CD4-positive, alpha-beta T cell (primary cell): ENCODE data around the gene BEND5. TPM values are rescaled to one million over a fixed set of nuclear protein-coding genes. Genes with fewer than 3 reads are reported as not detected.

ENCODE experiments used
- ATAC-seq: fragments of 200-7000 bp; cut with Tn5 transposase; one replicate; pipeline ENCODE4 v1.10.0; 2022; ENCODE audit warnings: mild to moderate bottlenecking; ENCODE audit not compliant: poor library complexity
- CTCF ChIA-PET: fragments of 350-600 bp; sonication (Branson Sonifier 250); formaldehyde crosslinking; loops from one replicate; lab custom pipeline; 2021; ENCODE audit warnings: antibody characterized with exemption, inconsistent platforms; lab: Charles Lee
- POLR2A ChIA-PET: fragments of 350-600 bp; sonication (Branson Sonifier 250); formaldehyde crosslinking; loops from one replicate; lab custom pipeline; 2021; ENCODE audit warnings: antibody characterized with exemption, inconsistent platforms; lab: Charles Lee
- DNase-seq, 14 experiments: peaks; one replicate each; pipeline ENCODE4 v3.0.0-alpha.2; 2013 to 2020; ENCODE audit warnings: mixed read lengths in 2 of 14
- H3K27ac ChIP-seq, 2 donors: one replicate each; pipeline versions ENCODE4 v1.5.1 to v1.7.0; 2013; ENCODE audit warnings: low read length in 2 of 2, low read depth in 1 of 2, mild to moderate bottlenecking in 1 of 2
- H3K27me3 ChIP-seq, 2 experiments: 1 replicate in 1 of 2; 2 replicates in 1 of 2; pipeline versions ENCODE4 v1.6.1 to v1.7.0; 2013; ENCODE audit warnings: low read length in 2 of 2, control low read depth in 1 of 2, mild to moderate bottlenecking in 1 of 2, moderate library complexity in 1 of 2; ENCODE audit not compliant: insufficient read depth in 2 of 2, control insufficient read depth in 1 of 2
- H3K36me3 ChIP-seq: one replicate; pipeline ENCODE4 v1.6.1; 2013; ENCODE audit warnings: low read length, control low read depth; ENCODE audit not compliant: insufficient read depth
- H3K4me1 ChIP-seq: one replicate; pipeline ENCODE4 v1.6.1; 2013; ENCODE audit warnings: low read length, control low read depth; ENCODE audit not compliant: insufficient read depth
- H3K4me3 ChIP-seq: one replicate; pipeline ENCODE4 v1.5.1; 2013; ENCODE audit warnings: mild to moderate bottlenecking, low read length, moderate library complexity
- H3K9me3 ChIP-seq, 2 experiments: 1 replicate in 1 of 2; 2 replicates in 1 of 2; pipeline versions ENCODE4 v1.6.1 to v1.7.0; 2013; ENCODE audit warnings: low read length in 2 of 2, mild to moderate bottlenecking in 2 of 2, control low read depth in 1 of 2, moderate library complexity in 1 of 2; ENCODE audit not compliant: control insufficient read depth in 1 of 2, insufficient read depth in 1 of 2
- H3K27ac Mint-ChIP-seq: one replicate; pipeline ENCODE4 v1.8.0; 2020; ENCODE audit warnings: mixed read lengths
- H3K27me3 Mint-ChIP-seq: one replicate; pipeline ENCODE4 v1.8.0; 2021; ENCODE audit warnings: mixed read lengths
- H3K36me3 Mint-ChIP-seq: one replicate; pipeline ENCODE4 v1.8.0; 2021; ENCODE audit warnings: low read depth, mixed read lengths
- H3K4me1 Mint-ChIP-seq: one replicate; pipeline ENCODE4 v1.8.0; 2021; ENCODE audit warnings: low read depth, mixed read lengths
- H3K4me3 Mint-ChIP-seq: one replicate; pipeline ENCODE4 v1.8.0; 2020; ENCODE audit warnings: mild to moderate bottlenecking, mixed read lengths
- H3K9me3 Mint-ChIP-seq: one replicate; pipeline ENCODE4 v1.8.0; 2020; ENCODE audit warnings: mixed read lengths
- intact Hi-C, 2 experiments: fragments of 100-400 bp; cut with DNase I in 1 of 2; cut with micrococcal nuclease in 1 of 2; formaldehyde crosslinking; loops; one replicate each; pipeline versions ENCODE4 v1.15.1 to v1.9.0; 2023 to 2025; cut with DNase I, micrococcal nuclease
- total RNA-seq, 174 experiments: library from RNA in 2 of 174; stranded (reverse) in 2 of 174; gene quantifications; one replicate each; pipeline ENCODE4 v1.2.3 and lab custom pipeline; 2021 to 2026
- TF ChIP-seq, protein P1 (sequence below): fragments of 200-600 bp; IDR thresholded peaks from one replicate; pipeline ENCODE4 v1.8.0; 2022; ENCODE audit warnings: antibody characterized with exemption, mild to moderate bottlenecking

BEND5 gene
- total RNA-seq, 2 experiments from 2014 or later, result 5.6 to 5.7 TPM

DNA sequence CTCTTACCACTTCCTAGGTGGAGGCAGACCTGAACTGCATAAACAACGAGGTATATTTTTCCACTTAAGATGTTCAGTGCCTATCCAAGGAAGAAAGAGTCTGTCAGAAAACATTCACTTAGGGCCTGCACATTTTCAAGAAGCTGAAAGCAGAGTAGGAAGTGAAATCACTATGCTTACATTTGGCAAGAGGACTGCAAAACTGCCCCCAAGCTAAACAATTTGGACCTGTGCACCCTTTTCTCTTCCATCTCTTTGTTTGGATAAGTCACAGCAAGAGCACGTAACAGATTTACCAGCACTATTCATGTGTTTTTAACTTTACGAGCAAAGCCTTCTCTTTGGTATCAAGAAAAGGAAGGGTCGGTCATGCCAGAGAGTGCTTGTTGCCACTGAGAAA is 13.2 kb upstream of the BEND5 start:
- Histone ChIP-seq H3K4me3 (no peak overlapping the region), H3K27me3 (no peaks in the 10 kb centered on the region), H3K36me3 (no peaks in the 10 kb centered on the region), H3K9me3 (no peaks in the 10 kb centered on the region), H3K4me1 (no peaks in the 10 kb centered on the region), H3K27ac (no peak overlapping the region)
- H3K36me3 Mint-ChIP-seq, result no peaks in the 10 kb centered on the region
- no peaks in the 10 kb centered on the region for H3K9me3 Mint-ChIP-seq
- no peak for DNase-seq
- H3K27me3 Mint-ChIP-seq, result peaks cover 7% of the 10 kb centered on the region
- TF ChIP-seq, protein P1, sequence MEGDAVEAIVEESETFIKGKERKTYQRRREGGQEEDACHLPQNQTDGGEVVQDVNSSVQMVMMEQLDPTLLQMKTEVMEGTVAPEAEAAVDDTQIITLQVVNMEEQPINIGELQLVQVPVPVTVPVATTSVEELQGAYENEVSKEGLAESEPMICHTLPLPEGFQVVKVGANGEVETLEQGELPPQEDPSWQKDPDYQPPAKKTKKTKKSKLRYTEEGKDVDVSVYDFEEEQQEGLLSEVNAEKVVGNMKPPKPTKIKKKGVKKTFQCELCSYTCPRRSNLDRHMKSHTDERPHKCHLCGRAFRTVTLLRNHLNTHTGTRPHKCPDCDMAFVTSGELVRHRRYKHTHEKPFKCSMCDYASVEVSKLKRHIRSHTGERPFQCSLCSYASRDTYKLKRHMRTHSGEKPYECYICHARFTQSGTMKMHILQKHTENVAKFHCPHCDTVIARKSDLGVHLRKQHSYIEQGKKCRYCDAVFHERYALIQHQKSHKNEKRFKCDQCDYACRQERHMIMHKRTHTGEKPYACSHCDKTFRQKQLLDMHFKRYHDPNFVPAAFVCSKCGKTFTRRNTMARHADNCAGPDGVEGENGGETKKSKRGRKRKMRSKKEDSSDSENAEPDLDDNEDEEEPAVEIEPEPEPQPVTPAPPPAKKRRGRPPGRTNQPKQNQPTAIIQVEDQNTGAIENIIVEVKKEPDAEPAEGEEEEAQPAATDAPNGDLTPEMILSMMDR, result no peak
- ChIA-PET POLR2A (no interaction called here), CTCF (no interaction called here)
- H3K27ac Mint-ChIP-seq, result no peak overlapping the region
- intact Hi-C loops, result loop anchor here in 1 of 2 experiments (10.0 kb wide), 1 partner anchor 65 kb away; no protein-coding TSS in a partner anchor
- no peak for ATAC-seq
- H3K4me3 Mint-ChIP-seq, result no peak overlapping the region
- H3K4me1 Mint-ChIP-seq, result no peaks in the 10 kb centered on the region

DNA sequence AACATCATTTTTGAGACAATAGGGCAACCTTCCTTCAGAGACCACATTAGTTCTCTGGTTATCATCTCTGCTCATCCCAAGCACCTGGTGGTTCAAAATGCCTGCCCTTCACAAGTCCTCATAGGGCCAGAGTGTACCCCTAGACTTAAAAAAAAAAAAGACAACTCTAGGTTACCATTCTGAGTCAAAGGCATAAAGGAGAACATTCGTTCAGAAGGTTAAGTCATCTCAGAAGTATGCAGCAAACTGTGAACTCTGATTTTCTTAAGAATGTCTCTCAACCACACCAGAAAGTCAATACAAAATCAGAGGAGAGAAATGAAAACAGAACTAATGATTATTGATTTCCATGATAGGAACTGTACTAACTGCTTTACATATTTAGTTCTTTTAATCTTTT is 9.2 kb upstream of the BEND5 start:
- intact Hi-C loops, result loop anchor here in 1 of 2 experiments (10.0 kb wide), 1 partner anchor 61 kb away; no protein-coding TSS in a partner anchor
- Mint-ChIP-seq H3K36me3 (no peaks in the 10 kb centered on the region), H3K27ac (no peak overlapping the region), H3K4me3 (no peak overlapping the region), H3K4me1 (no peaks in the 10 kb centered on the region), H3K9me3 (no peaks in the 10 kb centered on the region), H3K27me3 (peaks cover 7% of the 10 kb centered on the region)
- TF ChIP-seq, protein P1, result no peak
- DNase-seq (no peak), ATAC-seq (no peak)
- CTCF ChIA-PET, result no interaction called here
- no peaks in the 10 kb centered on the region for H3K4me1 ChIP-seq
- H3K9me3 ChIP-seq, result no peaks in the 10 kb centered on the region
- H3K36me3 ChIP-seq, result no peaks in the 10 kb centered on the region
- H3K27ac ChIP-seq, result no peak overlapping the region
- no peak overlapping the region for H3K4me3 ChIP-seq
- POLR2A ChIA-PET, result no interaction called here
- no peaks in the 10 kb centered on the region for H3K27me3 ChIP-seq

DNA sequence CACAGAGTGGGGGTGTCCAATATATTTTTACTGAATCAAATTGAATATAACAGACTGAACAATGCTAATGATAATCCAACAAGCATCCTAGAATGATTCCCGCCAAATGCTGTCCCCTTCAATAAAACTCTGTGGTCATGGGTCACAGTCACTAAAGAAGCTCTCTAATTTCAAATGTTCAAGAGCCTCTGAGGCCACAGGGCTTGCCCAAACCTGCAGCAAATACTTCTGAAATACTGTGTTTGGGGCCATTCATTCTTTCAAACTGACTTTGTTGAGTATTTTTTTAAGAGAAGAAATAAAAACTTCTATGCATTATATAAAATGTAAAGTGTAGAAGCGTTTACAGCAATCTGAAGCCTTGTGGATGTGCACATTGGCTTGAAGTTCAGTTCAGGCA is 7.6 kb upstream of the BEND5 start:
- H3K4me1 Mint-ChIP-seq, result no peaks in the 10 kb centered on the region
- ATAC-seq (no peak), DNase-seq (no peak)
- H3K36me3 ChIP-seq, result no peaks in the 10 kb centered on the region
- no peak overlapping the region for H3K27ac ChIP-seq
- no peaks in the 10 kb centered on the region for H3K9me3 Mint-ChIP-seq
- no peaks in the 10 kb centered on the region for H3K36me3 Mint-ChIP-seq
- TF ChIP-seq, protein P1, result no peak
- no peaks in the 10 kb centered on the region for H3K27me3 ChIP-seq
- peaks cover 7% of the 10 kb centered on the region for H3K27me3 Mint-ChIP-seq
- H3K27ac Mint-ChIP-seq, result no peak overlapping the region
- intact Hi-C loops, result loop anchor here in 1 of 2 experiments (10.0 kb wide), 1 partner anchor 60 kb away; no protein-coding TSS in a partner anchor
- no peaks in the 10 kb centered on the region for H3K4me1 ChIP-seq
- ChIA-PET POLR2A (no interaction called here), CTCF (no interaction called here)
- H3K9me3 ChIP-seq, result no peaks in the 10 kb centered on the region
- no peak overlapping the region for H3K4me3 ChIP-seq
- H3K4me3 Mint-ChIP-seq, result no peak overlapping the region
